H1 (cell line): Measurements from ENCODE around the gene ZNF74. TPM values are rescaled to one million over a fixed set of nuclear protein-coding genes. Genes with fewer than 3 reads are reported as not detected.

Experiments
- CTCF ChIA-PET: fragments of 300-600 bp; sonication (Branson Sonifier 250); formaldehyde crosslinking; loops from one replicate; lab custom pipeline; 2021; ENCODE audit not compliant: partially characterized antibody; lab: Charles Lee
- POLR2A ChIA-PET: fragments of 300-600 bp; sonication (Branson Sonifier 250); formaldehyde crosslinking; loops from one replicate; lab custom pipeline; 2021; ENCODE audit warnings: inconsistent platforms; ENCODE audit not compliant: partially characterized antibody; lab: Charles Lee
- DNase-seq, 2 experiments: peaks; one replicate each; pipeline versions ENCODE4 v3.0.0 to v3.0.0-alpha.2; 2010 to 2022; ENCODE audit warnings: low spot score in 2 of 2, low read depth in 1 of 2, mixed read lengths in 1 of 2
- FAIRE-seq: peaks from 2 replicates; lab custom pipeline; 2011; peaks lifted over from hg19 to GRCh38; lab: Jason Lieb, UNC
- H2AFZ ChIP-seq: 2 replicates; pipeline ENCODE4 v1.8.1; 2012; ENCODE audit warnings: low read length, inconsistent platforms
- H2AK5ac ChIP-seq: 2 replicates; pipeline ENCODE4 v1.6.1; 2013; ENCODE audit warnings: low read depth, low read length
- H2BK120ac ChIP-seq: replicated peaks from 2 replicates; pipeline ENCODE3; 2013; ENCODE audit warnings: low read depth, low read length, inconsistent platforms
- H2BK12ac ChIP-seq: 2 replicates; pipeline ENCODE4 v1.6.1; 2013; ENCODE audit warnings: low read depth, low read length
- H2BK15ac ChIP-seq: 2 replicates; pipeline ENCODE4 v1.6.1; 2013; ENCODE audit warnings: low read length
- H2BK20ac ChIP-seq: 2 replicates; pipeline ENCODE4 v1.6.1; 2013; ENCODE audit warnings: low read length
- H2BK5ac ChIP-seq: 2 replicates; pipeline ENCODE4 v1.6.1; 2013; ENCODE audit warnings: low read depth, low read length
- H3K14ac ChIP-seq: 2 replicates; pipeline ENCODE4 v1.6.1; 2013; ENCODE audit warnings: inconsistent platforms; ENCODE audit not compliant: insufficient read length
- H3K18ac ChIP-seq: 2 replicates; pipeline ENCODE4 v1.6.1; 2013; ENCODE audit warnings: low read length; ENCODE audit errors: extremely low read depth
- H3K23ac ChIP-seq: 2 replicates; pipeline ENCODE4 v1.6.1; 2013; ENCODE audit warnings: inconsistent platforms; ENCODE audit not compliant: insufficient read length
- H3K23me2 ChIP-seq: 2 replicates; pipeline ENCODE4 v1.6.1; 2013; ENCODE audit warnings: low read depth, low read length
- H3K27ac ChIP-seq: 2 replicates; pipeline ENCODE4 v1.6.1; 2011; ENCODE audit warnings: low read depth, low read length, inconsistent platforms
- H3K27me3 ChIP-seq, 4 experiments: replicated peaks in 1 of 4; 1 replicate in 1 of 4; 2 replicates in 3 of 4; pipeline versions ENCODE4 v1.6.1 to v1.8.1; 2011 to 2013; ENCODE audit warnings: low read length in 3 of 4, mild to moderate bottlenecking in 3 of 4, inconsistent platforms in 2 of 4, mixed read lengths in 2 of 4, moderate library complexity in 1 of 4; ENCODE audit not compliant: control insufficient read depth in 3 of 4, insufficient read depth in 3 of 4; ENCODE audit errors: extremely low read depth in 1 of 4
- H3K36me3 ChIP-seq, 4 experiments: 2 replicates each; pipeline versions ENCODE4 v1.6.1 to v1.8.1; 2011 to 2013; ENCODE audit warnings: mild to moderate bottlenecking in 4 of 4, low read length in 3 of 4, moderate library complexity in 2 of 4, control low read depth in 1 of 4, inconsistent platforms in 1 of 4; ENCODE audit not compliant: insufficient read depth in 4 of 4, control insufficient read depth in 2 of 4
- H3K4ac ChIP-seq: replicated peaks from 2 replicates; pipeline ENCODE3; 2013; ENCODE audit warnings: low read length, low read depth, mixed read lengths, inconsistent platforms; ENCODE audit not compliant: insufficient read length
- H3K4me1 ChIP-seq, 4 experiments: replicated peaks in 1 of 4; 1 replicate in 1 of 4; 2 replicates in 3 of 4; pipeline versions ENCODE4 v1.6.1 to v1.8.1; 2011 to 2013; ENCODE audit warnings: low read length in 3 of 4, inconsistent platforms in 2 of 4, mixed read lengths in 1 of 4; ENCODE audit not compliant: insufficient read depth in 4 of 4, control insufficient read depth in 3 of 4
- H3K4me2 ChIP-seq, 2 experiments: 2 replicates each; pipeline versions ENCODE4 v1.6.1 to v1.8.1; 2011 to 2013; ENCODE audit warnings: low read depth in 2 of 2, low read length in 2 of 2, control low read depth in 1 of 2, inconsistent platforms in 1 of 2, mild to moderate bottlenecking in 1 of 2; ENCODE audit not compliant: insufficient read depth in 1 of 2
- H3K4me3 ChIP-seq, 4 experiments: fragments of 200-600, 300-600 bp in 1 of 4; sonication (generic), shearing (Covaris generic), sonication (Bioruptor Twin) in 1 of 4; 2 replicates each; pipeline versions ENCODE4 v1.5.1 to v1.8.1; 2011 to 2016; ENCODE audit warnings: low read length in 4 of 4, low read depth in 3 of 4, control low read depth in 2 of 4, inconsistent platforms in 2 of 4, mild to moderate bottlenecking in 2 of 4, mixed read lengths in 1 of 4, moderate library complexity in 1 of 4; ENCODE audit not compliant: insufficient read depth in 2 of 4; ENCODE audit errors: extremely low read depth in 1 of 4
- H3K56ac ChIP-seq: replicated peaks from 2 replicates; pipeline ENCODE3; 2013; ENCODE audit warnings: low read depth, mild to moderate bottlenecking, mixed read lengths, low read length, inconsistent platforms; ENCODE audit not compliant: insufficient read length
- H3K79me1 ChIP-seq: 2 replicates; pipeline ENCODE4 v1.6.1; 2013; ENCODE audit warnings: low read depth, low read length, control low read depth
- H3K79me2 ChIP-seq, 2 experiments: 2 replicates each; pipeline versions ENCODE4 v1.6.1 to v1.8.1; 2012 to 2013; ENCODE audit warnings: low read length in 2 of 2, mild to moderate bottlenecking in 2 of 2, inconsistent platforms in 1 of 2; ENCODE audit not compliant: insufficient read depth in 2 of 2, control insufficient read depth in 1 of 2
- H3K9ac ChIP-seq, 4 experiments: replicated peaks in 1 of 4; 1 replicate in 1 of 4; 2 replicates in 3 of 4; pipeline versions ENCODE4 v1.6.1 to v1.8.1; 2011 to 2013; ENCODE audit warnings: low read depth in 3 of 4, low read length in 3 of 4, control low read depth in 2 of 4, mild to moderate bottlenecking in 2 of 4, moderate library complexity in 2 of 4, inconsistent platforms in 1 of 4; ENCODE audit errors: extremely low read depth in 1 of 4
- H3K9me3 ChIP-seq, 2 experiments: 2 replicates each; pipeline versions ENCODE4 v1.6.1 to v1.8.1; 2012 to 2013; ENCODE audit warnings: mild to moderate bottlenecking in 2 of 2, moderate library complexity in 2 of 2, control low read depth in 1 of 2, inconsistent platforms in 1 of 2, low read depth in 1 of 2, low read length in 1 of 2, mixed read lengths in 1 of 2; ENCODE audit not compliant: insufficient read depth in 2 of 2
- H4K20me1 ChIP-seq, 2 experiments: replicated peaks in 1 of 2; 2 replicates each; pipeline versions ENCODE3 to v1.8.1; 2011 to 2013; ENCODE audit warnings: inconsistent platforms in 2 of 2, low read length in 2 of 2, mild to moderate bottlenecking in 1 of 2; ENCODE audit not compliant: insufficient read depth in 2 of 2, control insufficient read depth in 1 of 2
- H4K5ac ChIP-seq: 2 replicates; pipeline ENCODE4 v1.6.1; 2013; ENCODE audit warnings: low read length, low read depth, mixed read lengths, inconsistent platforms; ENCODE audit not compliant: insufficient read length
- H4K8ac ChIP-seq: 2 replicates; pipeline ENCODE4 v1.8.0; 2013; ENCODE audit warnings: mild to moderate bottlenecking, moderate library complexity, low read length, inconsistent platforms; ENCODE audit not compliant: insufficient read depth; ENCODE audit errors: extremely low read depth
- H4K91ac ChIP-seq: replicated peaks from 2 replicates; pipeline ENCODE3; 2013; ENCODE audit warnings: low read length, mixed read lengths, inconsistent platforms; ENCODE audit not compliant: insufficient read length
- CBX5 ChIP-seq: fragments of 300-800, 300-1000 bp; sonication (generic); IDR thresholded peaks from 2 replicates; pipeline ENCODE4 v1.7.1; 2016; ENCODE audit warnings: antibody characterized with exemption, low read length, low read depth
- CEBPB ChIP-seq: IDR thresholded peaks from 2 replicates; pipeline ENCODE4 v1.6.1; 2012; ENCODE audit warnings: low read depth, low read length
- CHD2 ChIP-seq: IDR thresholded peaks from 2 replicates; pipeline ENCODE4 v1.6.1; 2012; ENCODE audit warnings: low read length, improper control_type of control experiment
- GTF2F1 ChIP-seq: IDR thresholded peaks from 2 replicates; pipeline ENCODE4 v1.6.1; 2012; ENCODE audit warnings: low read depth, low read length, improper control_type of control experiment, borderline replicate concordance
- HDAC2 ChIP-seq, 2 experiments: fragments of 300-600 bp in 1 of 2; sonication (generic) in 1 of 2; IDR thresholded peaks; 2 replicates each; pipeline ENCODE4 v1.6.1; 2011 to 2012; ENCODE audit warnings: low read depth in 2 of 2, low read length in 2 of 2, mild to moderate bottlenecking in 2 of 2, moderate library complexity in 2 of 2, borderline replicate concordance in 1 of 2, inconsistent platforms in 1 of 2
- WGBS, 2 experiments: shearing (Covaris generic) in 1 of 2; methylation state at CpG; one replicate each; pipeline versions ENCODE4 v1.1.6 to v1.1.7; 2013 to 2015; ENCODE audit warnings: low lambda C conversion rate in 2 of 2, mixed read lengths in 2 of 2, inconsistent platforms in 1 of 2, low coverage in 1 of 2, missing lambda C conversion rate in 1 of 2; ENCODE audit not compliant: insufficient replicate concordance in 2 of 2, insufficient coverage in 1 of 2, insufficient read length in 1 of 2; ENCODE audit errors: extremely low coverage in 1 of 2, missing lambda C conversion rate in 1 of 2; 5-methylcytosine and 5-hydroxymethylcytosine counted together
- polyA plus RNA-seq, 7 experiments: library from polyadenylated mRNA; depleted of rRNA in 3 of 7; stranded (reverse) in 5 of 7; unstranded in 2 of 7; fragments of >200 nt in 5 of 7; fragments of 200-250 nt in 2 of 7; gene quantifications; 1 replicate in 5 of 7; 2 replicates in 1 of 7; 4 replicates in 1 of 7; pipeline versions ENCODE4 v1.2.1 to v1.2.3, GENCODE V29; 2011 to 2013; ENCODE audit warnings: missing spikeins in 2 of 7, mixed read lengths in 2 of 7
- total RNA-seq: library from RNA; stranded (reverse); fragmentation: NEBNext Ultra II Directional; extraction: Animal tissue kit (Norgen Biotek cat#: 25700); gene quantifications from 2 replicates; pipeline ENCODE4 v1.2.1, GENCODE V29; 2021

Gene ZNF74
- total and polyA plus RNA-seq, 2 of the 8 experiments (the other 6 are each of a cell fraction or from before 2014, with no cell fraction given) = 29.7 to 45.7 TPM

GRCh38 chr22:20453222-20453621 lies 59.3 kb downstream of the ZNF74 start:
- H3K4ac ChIP-seq = no peak overlapping the region
- H4K91ac ChIP-seq = no peak overlapping the region
- no peak overlapping the region for H3K9ac ChIP-seq
- H4K5ac ChIP-seq = no peak overlapping the region
- H3K18ac ChIP-seq = no peak overlapping the region
- no peak overlapping the region for H2BK15ac ChIP-seq
- H3K4me1 ChIP-seq = peaks cover 0 to 2% (median under 1%) of the 10 kb centered on the region in 4 experiments; a peak in 2 of 7 replicates
- no peak overlapping the region for H2BK20ac ChIP-seq
- no peak overlapping the region for H2BK12ac ChIP-seq
- FAIRE-seq = no peak
- no peaks in the 10 kb centered on the region for H3K79me2 ChIP-seq
- no peaks in the 10 kb centered on the region for H3K79me1 ChIP-seq
- TF ChIP-seq CHD2 (no peak), HDAC2 (IDR thresholded peaks at IDR 0.05; ENCODE audit: borderline replicate concordance in 1 of 2, low read depth in 2 of 2, low read length in 2 of 2) (no peak), CEBPB (no peak), CBX5 (no peak), GTF2F1 (no peak)
- no peaks in the 10 kb centered on the region for H3K9me3 ChIP-seq
- no peaks in the 10 kb centered on the region for H4K20me1 ChIP-seq
- H3K56ac ChIP-seq = no peak overlapping the region
- ChIA-PET CTCF (interaction anchor here (0.6 to 5.4 kb wide), 8 partner anchors 8 to 54 kb away, joined by 3 to 47 read pairs (median 10); partner anchors contain the start of gene MED15), POLR2A (interaction anchor here (0.7 kb wide), 1 partner anchor 29 kb away, joined by 3 read pairs; no protein-coding TSS in a partner anchor)
- no peak overlapping the region for H2BK5ac ChIP-seq
- H2AFZ ChIP-seq = no peak overlapping the region
- no peaks in the 10 kb centered on the region; a peak in 1 of 8 replicates for H3K36me3 ChIP-seq
- no peak overlapping the region for H3K27ac ChIP-seq
- H3K27me3 ChIP-seq = no peaks in the 10 kb centered on the region
- H3K14ac ChIP-seq = no peak overlapping the region
- H3K4me3 ChIP-seq = no peak overlapping the region
- no peak overlapping the region for H2BK120ac ChIP-seq
- no peak overlapping the region for H3K23ac ChIP-seq
- DNase-seq = no peak
- H2AK5ac ChIP-seq = no peak overlapping the region
- H4K8ac ChIP-seq = no peak overlapping the region
- no peaks in the 10 kb centered on the region for H3K23me2 ChIP-seq
- 86% methylated on average over 3 of the region's 3 CpGs; no CpG with 5 or more reads in 1 of the 2 experiments for WGBS, 2 experiments
- no peak overlapping the region for H3K4me2 ChIP-seq
